HG02870 (cell line): ENCODE results near the gene SGPP2.

ENCODE experiments used
- ATAC-seq: cut with Tn5 transposase; IDR thresholded peaks from one replicate; pipeline ENCODE4 v1.9.1; 2021; ENCODE audit warnings: mild to moderate bottlenecking, moderate library complexity; ENCODE audit not compliant: unreplicated experiment

Gene SGPP2

DNA sequence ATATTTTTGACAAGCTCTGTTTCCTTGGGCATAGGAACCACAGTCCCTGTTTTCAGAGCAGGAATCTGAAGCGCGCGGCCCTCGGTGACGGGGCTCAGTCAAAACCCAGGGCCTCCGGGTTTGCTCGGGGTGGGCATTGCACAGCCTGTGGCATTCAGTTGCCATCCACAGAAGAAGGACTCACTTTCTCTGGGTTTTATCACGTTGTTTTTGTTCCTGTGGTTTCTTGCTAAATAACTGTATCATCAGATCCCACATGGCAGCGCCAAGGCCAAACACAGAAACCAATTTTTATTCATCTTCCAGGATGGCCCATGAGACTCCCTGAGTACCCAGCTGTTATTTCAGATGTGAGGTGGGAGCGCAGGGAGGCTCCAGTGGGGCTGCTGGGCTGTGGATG is 35.6 kb downstream of the SGPP2 start:
- no peak for ATAC-seq

DNA sequence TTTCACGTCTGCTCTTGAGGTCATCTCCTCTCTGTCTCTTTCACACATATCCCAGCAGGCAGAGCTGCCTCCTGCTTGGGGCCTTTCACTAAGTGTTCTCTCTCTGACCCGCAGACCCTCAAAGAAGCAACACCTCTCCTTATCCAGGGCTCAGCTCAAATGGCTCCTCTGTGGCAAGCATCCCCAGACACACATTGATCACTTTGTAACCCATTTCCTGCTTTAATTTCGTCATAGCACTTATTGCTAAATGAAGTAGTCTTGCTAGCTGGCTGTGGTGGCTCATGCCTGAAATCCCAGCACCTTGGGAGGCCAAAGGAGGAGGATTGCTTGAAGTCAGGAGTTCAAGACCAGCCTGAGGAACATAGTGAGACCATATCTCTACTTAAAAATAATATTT is 41.4 kb downstream of the SGPP2 start:
- no peak for ATAC-seq

DNA sequence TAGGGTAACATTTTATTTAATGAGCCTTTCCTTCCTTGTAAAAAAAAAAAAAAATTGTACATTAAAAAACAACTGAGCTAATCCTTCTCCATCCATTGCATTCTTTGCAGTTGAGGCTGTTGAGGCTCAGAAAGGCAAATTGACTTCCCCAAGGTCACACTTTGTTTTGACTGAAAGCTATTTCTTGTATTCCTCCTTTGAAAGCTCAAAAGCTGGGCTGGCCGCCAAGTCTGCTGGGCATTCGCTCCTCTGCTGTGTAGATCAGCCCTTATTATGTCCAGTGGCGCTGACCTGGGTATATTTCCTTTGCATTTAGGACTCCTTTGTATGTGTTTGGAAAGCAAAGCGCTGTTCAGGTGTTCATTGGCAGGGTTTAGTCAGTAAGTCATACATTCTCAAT is 44.0 kb downstream of the SGPP2 start:
- ATAC-seq: no peak

DNA sequence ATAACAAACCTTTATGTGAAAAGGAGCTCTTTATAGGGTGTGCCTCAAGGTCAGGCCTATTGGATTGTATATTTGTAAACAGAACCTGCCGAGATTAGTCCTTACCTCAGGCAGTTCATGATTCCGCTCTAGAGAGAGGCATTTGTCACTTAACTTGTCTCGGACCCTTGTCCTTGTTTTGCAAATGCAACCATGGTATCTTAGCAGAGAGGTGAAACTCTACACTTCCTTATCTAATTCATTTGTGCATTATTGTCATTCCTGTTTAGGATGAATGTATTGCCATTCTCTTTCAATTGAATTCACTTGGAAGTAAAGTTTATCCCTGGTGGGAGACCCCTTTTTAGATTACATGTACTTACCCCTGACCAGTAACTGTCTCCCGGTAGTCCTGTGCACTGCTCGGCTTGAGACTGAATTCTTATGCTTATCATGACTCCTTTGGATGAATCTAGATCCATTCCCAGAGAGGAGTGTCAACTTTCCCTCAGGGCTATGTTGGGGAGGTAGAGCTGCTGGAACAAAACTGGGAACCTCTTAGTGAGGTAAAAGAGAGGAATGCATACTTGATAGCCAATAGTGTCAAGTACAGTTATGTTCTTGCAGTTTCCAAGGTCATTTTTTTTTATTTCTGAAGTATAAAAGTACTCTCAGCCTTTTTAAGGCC is 46.6 kb downstream of the SGPP2 start:
- ATAC-seq: no peak

- no peak for ATAC-seq
Measured at GRCh38 chr2:222477962-222478608, 53.7 kb downstream of the SGPP2 start.

DNA sequence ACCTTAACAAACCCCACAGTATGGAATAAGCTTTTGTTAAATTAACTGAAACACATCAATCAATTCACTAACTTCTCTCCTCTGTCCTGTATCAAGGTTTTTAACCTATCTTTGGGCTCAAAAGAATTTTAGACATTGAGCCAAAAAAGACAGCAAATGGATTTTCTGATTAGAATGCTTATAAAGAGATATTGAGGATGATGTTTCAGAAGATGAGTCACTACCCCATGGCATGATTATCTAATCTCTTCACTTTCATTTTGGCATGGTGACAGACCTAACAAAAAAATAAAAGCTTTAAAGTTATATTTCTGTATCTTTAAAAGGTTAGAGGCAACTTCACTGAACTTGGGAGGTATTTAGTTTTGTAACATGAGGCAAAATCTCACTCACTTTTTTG is 55.5 kb downstream of the SGPP2 start:
- no peak for ATAC-seq

- ATAC-seq: no peak
Measured at GRCh38 chr2:222480497-222480896, 56.2 kb downstream of the SGPP2 start.

GRCh38 chr2:222481941-222482340 is 57.6 kb downstream of the SGPP2 start:
- no peak for ATAC-seq

- ATAC-seq: no peak
Measured at GRCh38 chr2:222483513-222484039, 59.2 kb downstream of the SGPP2 start.

DNA sequence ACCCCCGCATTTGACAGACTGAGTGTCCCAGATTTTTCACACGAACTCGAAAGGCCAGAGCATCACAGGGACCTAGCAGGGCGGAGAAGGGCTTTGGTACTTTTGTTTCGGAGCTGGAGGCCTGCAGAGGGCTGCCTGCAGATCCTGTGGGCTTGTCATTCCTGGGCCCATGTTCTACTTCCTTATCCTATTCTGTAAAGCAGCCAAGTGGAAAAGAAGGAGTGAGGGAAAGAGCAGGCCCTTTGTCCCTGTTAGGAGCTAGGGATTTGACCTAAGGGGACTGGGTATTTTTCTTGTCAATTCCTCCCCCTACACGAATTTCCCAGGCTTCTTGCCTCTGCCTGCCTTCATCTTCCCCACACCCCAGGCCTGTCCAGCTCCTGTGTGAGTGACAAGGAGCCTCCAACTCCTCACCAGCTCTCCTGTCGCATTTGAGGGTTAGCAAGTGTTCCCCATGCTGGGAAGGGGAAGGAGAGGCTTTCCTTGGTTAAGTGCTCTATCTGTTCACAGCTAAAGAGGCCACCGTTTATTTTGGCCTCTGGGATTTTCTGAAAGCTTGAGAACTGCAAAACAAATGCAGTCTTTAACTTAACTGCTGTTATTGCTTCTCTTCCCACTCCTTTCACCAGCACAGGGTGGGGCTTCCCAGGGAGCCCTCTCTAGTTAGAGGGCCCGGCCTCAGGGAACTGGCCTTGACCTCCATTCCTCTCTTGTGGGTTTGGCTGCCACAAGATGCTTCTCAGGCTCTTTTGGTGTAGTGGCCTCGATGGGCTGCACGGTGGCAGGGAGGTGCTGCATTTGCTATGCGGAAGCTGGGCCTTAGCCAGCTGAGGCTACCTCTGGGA is 61.2 kb downstream of the SGPP2 start:
- ATAC-seq: no peak

DNA sequence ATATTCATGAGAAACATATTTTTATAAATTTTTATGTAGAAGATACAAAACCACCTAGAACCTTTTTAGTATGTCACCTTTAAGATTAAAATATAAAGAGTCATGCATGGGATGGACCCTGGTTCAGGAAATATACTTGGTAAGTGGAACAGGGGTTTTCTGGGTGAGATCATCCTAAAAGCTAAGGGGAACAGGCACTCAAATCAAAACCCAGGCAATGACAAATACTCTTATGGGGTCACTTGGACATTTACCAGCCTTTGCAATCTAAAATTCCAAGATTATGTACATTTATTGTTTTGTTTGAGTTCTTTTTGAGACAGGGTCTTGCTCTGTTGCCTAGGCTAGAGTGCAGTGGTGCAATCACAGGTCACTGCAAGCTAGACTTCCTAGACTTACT is 65.8 kb downstream of the SGPP2 start:
- no peak for ATAC-seq

DNA sequence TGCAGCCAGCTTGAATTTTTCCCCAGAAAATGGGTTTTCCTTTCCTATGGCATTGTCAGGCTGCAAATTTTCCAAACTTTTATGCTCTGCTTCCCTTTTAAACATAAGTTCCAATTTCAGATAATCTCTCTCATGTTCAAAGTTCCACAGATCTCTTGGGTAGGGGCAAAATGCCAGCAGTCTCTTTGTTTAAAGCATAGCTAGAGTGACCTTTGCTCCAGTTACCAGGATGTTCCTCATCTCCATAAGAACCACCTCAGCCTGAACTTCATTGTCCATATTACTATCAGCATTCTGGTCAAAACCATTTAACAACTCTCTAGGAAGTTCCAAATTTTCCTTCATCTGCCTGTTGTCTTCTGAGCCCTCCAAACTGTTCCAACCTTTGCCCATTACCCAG is 68.3 kb downstream of the SGPP2 start:
- ATAC-seq: no peak

DNA sequence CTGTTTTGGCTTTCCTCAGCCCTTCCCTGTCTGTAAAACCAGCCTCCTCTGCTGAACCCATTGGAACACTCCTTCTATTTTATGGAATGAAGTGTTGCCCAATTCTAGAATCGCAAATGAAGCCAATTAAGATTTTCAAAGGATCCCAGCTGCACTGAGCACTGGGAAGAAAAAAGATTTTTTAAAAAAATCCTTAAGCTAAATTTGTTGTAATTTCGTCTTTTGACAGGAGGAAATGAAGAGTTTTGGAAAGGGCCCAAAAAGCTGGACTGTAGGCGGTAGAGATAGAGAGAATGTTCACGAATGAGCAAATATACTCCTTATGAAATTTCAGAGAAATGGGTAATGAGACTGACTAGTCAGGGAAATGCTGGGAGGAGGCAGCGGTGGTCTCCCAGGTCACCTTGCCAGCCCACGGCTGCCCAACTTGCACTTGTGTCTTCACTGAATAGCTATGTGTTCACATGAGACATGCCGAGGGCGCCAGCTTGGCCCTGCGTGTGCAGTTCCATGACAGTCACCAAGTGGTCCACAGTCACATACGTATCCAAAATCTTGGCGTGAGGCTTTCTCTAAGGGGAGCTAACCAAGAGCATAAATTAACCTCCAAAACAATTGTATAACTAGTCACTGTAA is 69.9 kb downstream of the SGPP2 start:
- ATAC-seq: no peak

DNA sequence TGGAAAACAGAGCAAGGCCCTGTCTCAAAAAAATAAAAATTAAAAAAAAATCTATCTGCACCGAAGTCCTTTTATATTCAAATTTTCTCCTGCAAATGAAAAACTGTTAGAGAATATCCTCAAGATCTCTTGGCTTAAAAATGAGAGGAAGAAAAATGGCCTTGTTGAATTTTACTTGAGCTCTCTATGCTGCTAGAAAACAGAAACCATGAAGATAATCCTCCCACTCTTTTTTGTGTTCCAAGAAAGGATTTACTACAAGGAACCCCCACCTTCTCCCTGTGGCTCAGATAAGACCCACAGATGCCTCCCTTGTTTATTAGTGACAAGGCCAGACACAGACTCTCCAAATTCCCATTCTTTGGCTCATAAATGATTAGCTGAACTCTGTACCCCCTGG is 71.0 kb downstream of the SGPP2 start:
- no peak for ATAC-seq

DNA sequence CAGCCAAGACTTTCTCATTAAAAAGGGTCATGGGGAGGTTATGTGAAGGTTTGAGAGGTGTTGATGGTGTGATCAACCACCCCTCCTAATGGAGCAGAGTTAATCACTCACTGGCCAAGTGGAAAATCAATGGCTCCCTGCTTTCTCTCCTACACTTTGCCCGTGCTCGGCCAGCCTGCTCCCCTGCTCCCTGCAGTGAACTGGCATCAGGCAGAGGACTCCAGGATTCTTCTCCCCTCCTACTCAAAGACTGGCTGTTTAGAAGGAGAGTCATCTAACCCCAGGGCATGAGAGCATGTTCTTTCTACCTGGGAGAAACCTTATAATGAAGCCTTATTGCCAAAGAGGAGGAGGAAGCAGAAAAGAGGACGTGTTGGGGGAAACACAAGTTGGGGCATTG is 74.9 kb downstream of the SGPP2 start:
- no peak for ATAC-seq

DNA sequence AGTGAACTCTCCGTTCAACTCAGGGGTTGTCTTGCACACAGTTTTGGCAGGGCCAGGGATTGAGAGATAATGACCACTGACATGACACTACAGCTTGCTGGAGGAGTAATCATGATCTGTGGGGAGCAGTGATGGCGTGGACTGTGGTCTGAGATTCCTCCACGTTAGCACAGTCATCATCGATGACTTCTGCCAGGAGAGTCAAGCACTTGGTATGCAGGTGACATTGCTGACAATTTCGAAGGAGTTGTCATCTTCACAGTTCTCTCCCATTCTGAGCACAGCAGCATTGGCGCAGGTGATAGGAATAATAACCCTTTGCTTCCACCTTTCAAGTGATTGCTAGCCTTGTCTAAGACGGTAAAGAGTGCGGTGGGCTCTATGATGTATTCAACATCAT is 79.8 kb downstream of the SGPP2 start:
- ATAC-seq: no peak

- peak; percentile 98 for ATAC-seq
Measured at GRCh38 chr2:222504719-222505118, 80.4 kb downstream of the SGPP2 start.

GRCh38 chr2:222506230-222506935 is 82.0 kb downstream of the SGPP2 start:
- no peak for ATAC-seq

DNA sequence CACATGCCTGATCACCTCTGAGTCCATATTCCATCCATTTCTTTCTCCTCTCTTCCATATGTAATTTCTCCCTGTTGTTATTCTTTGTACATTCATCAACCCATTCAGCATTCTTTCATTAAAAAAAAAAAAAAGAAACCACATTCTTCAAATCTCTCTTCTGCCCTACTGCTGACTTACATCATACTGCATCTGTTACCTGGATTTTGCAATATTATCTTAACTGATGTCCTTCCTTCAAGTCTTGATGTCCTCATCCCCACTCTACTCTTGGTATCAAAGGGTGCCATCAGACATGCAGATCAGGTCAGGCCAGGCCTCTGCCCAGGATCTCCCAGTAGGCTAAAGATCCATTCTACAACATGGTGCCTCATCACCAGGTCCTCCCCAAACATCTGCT is 90.6 kb downstream of the SGPP2 start:
- ATAC-seq: no peak

DNA sequence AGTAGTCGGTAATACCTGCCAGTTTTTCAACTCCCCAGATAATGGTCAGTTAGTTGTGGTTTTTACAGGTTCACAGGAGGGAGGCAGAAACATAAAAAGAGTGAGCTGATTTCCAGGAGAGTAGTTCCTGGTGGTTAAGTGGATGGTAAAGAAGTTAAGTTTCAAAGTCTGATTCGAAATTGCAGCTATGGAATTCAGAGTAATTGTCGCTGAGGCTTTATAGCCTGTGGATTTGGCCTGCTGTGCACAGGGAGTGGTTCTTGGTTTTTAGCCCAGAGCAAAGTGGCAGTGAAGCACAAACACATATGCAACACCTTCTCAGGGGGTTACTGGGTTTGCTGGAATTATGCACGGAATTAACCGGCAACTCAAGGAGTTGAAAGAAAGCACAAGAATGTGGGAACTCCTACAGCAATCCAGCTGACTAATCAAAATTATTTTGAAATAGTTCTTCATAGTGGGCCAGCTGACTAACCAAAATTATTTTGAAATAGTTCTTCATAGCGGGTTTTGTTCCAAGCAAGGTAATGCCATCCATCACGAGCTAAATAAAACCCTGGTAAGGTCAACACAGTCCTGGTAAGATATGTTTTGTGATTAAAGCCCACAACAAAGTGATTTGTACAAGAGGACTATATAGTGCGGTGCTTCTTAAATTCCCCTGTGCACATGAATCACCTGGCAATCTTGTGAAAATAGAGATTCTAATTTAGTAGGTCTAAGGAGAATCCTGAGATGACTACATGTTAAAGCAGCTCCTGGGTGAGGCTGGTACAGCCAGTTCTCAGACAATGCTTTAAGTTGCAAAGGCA is 94.4 kb downstream of the SGPP2 start:
- ATAC-seq: no peak
